Astrocyte of the cerebellum (primary cell): Measurements from ENCODE around the gene ATXN10.

ENCODE experiments used
- DNase-seq: peaks from one replicate; pipeline ENCODE4 v3.0.0-alpha.2; 2011; ENCODE audit warnings: low read depth
- H3K4me3 ChIP-seq: 2 replicates; pipeline ENCODE4 v1.5.1; 2011; ENCODE audit warnings: mild to moderate bottlenecking, low read depth, low read length, moderate library complexity
- CTCF ChIP-seq: IDR thresholded peaks from 2 replicates; pipeline ENCODE4 v1.5.1; 2012; ENCODE audit warnings: low read length, low read depth, moderate library complexity, mild to moderate bottlenecking; ENCODE audit errors: missing control alignments
- in situ Hi-C: cut with HindIII; loops from 2 replicates; pipeline ENCODE4 v1.10.0; 2017; ENCODE audit warnings: low sequenced_read_pairs

Gene ATXN10

GRCh38 chr22:45831394-45831793 is 159.8 kb downstream of the ATXN10 start:
- no peak for DNase-seq
- H3K4me3 ChIP-seq: no peak overlapping the region
- TF ChIP-seq CTCF: peak; percentile 69
- in situ Hi-C loops: no loop called here

- no peak for TF ChIP-seq CTCF
- H3K4me3 ChIP-seq: no peak overlapping the region
- in situ Hi-C loops: no loop called here
These were observed 160.5 kb downstream of the ATXN10 start for GRCh38 chr22:45832180-45832579.

GRCh38 chr22:45832959-45833580 is 161.4 kb downstream of the ATXN10 start:
- no peak for TF ChIP-seq CTCF
- no peak overlapping the region for H3K4me3 ChIP-seq
- in situ Hi-C loops: no loop called here
- no peak for DNase-seq

More at GRCh38 chr22:45832180-45832579, 160.5 kb downstream of the ATXN10 start:
- DNase-seq: no peak

- in situ Hi-C loops: no loop called here
- no peak for DNase-seq
- no peak overlapping the region for H3K4me3 ChIP-seq
- no peak for TF ChIP-seq CTCF
These were observed 162.0 kb downstream of the ATXN10 start for GRCh38 chr22:45833613-45834012.

- no peak overlapping the region for H3K4me3 ChIP-seq
- no peak for TF ChIP-seq CTCF
- in situ Hi-C loops: no loop called here
- DNase-seq: no peak
These were observed 162.6 kb downstream of the ATXN10 start for GRCh38 chr22:45834241-45834640.

- no peak overlapping the region for H3K4me3 ChIP-seq
- in situ Hi-C loops: no loop called here
- no peak for TF ChIP-seq CTCF
- no peak for DNase-seq
These were observed 163.2 kb downstream of the ATXN10 start for GRCh38 chr22:45834795-45835194.
